GM12878 (cell line): Measurements from ENCODE around the gene MTA3.

Experiments used
- CEBPB ChIP-seq, 2 experiments: fragments of 150-350 bp in 1 of 2; IDR thresholded peaks; 2 replicates each; pipeline ENCODE4 v1.6.1; 2012 to 2014; ENCODE audit warnings: low read depth in 2 of 2, low read length in 2 of 2, borderline replicate concordance in 1 of 2, inconsistent platforms in 1 of 2
- NFIC ChIP-seq: IDR thresholded peaks from 2 replicates; pipeline ENCODE4 v1.6.1; 2012; ENCODE audit warnings: low read depth, mild to moderate bottlenecking, inconsistent platforms, low read length, moderate library complexity
- RB1 ChIP-seq: fragments of 450-650 bp; formaldehyde crosslinking; IDR thresholded peaks from 2 replicates; pipeline ENCODE4 v1.6.1; 2017; ENCODE audit warnings: mild to moderate bottlenecking, borderline replicate concordance
- TAF1 ChIP-seq: IDR thresholded peaks from 2 replicates; pipeline ENCODE4 v1.6.1; 2011; ENCODE audit warnings: mild to moderate bottlenecking, low read depth, low read length, borderline replicate concordance
- ZNF274 ChIP-seq: IDR thresholded peaks from one replicate; pipeline ENCODE4 v1.8.0; 2011; ENCODE audit not compliant: insufficient read length, insufficient read depth
- TF ChIP-seq, protein P1 (sequence below), 3 experiments: IDR thresholded peaks in 2 of 3; conservative IDR thresholded peaks in 1 of 3; 2 replicates each; pipeline ENCODE4 v1.5.1; 2011; ENCODE audit warnings: low read depth in 3 of 3, low read length in 3 of 3, mild to moderate bottlenecking in 3 of 3, control low read depth in 2 of 3, moderate library complexity in 2 of 3, inconsistent platforms in 1 of 3, mixed read lengths in 1 of 3; ENCODE audit not compliant: control insufficient read depth in 2 of 3, insufficient read depth in 1 of 3; ENCODE audit errors: extremely low read depth in 1 of 3
- TF ChIP-seq, protein P2 (sequence below): IDR thresholded peaks from 2 replicates; pipeline ENCODE4 v1.6.1; 2011; ENCODE audit warnings: borderline replicate concordance, low read depth, mild to moderate bottlenecking, moderate library complexity, mixed read lengths, low read length; ENCODE audit not compliant: insufficient read depth; ENCODE audit errors: extremely low read length

GRCh38 chr2:42558827-42559226, 9.6 kb upstream of the MTA3 start:
- TF ChIP-seq TAF1, result no peak
- no peak for TF ChIP-seq RB1
- no peak for TF ChIP-seq CEBPB (IDR thresholded peaks at IDR 0.05; ENCODE audit: borderline replicate concordance in 1 of 2, low read depth in 2 of 2, low read length in 2 of 2)
- no peak for TF ChIP-seq NFIC
- TF ChIP-seq, protein P1, sequence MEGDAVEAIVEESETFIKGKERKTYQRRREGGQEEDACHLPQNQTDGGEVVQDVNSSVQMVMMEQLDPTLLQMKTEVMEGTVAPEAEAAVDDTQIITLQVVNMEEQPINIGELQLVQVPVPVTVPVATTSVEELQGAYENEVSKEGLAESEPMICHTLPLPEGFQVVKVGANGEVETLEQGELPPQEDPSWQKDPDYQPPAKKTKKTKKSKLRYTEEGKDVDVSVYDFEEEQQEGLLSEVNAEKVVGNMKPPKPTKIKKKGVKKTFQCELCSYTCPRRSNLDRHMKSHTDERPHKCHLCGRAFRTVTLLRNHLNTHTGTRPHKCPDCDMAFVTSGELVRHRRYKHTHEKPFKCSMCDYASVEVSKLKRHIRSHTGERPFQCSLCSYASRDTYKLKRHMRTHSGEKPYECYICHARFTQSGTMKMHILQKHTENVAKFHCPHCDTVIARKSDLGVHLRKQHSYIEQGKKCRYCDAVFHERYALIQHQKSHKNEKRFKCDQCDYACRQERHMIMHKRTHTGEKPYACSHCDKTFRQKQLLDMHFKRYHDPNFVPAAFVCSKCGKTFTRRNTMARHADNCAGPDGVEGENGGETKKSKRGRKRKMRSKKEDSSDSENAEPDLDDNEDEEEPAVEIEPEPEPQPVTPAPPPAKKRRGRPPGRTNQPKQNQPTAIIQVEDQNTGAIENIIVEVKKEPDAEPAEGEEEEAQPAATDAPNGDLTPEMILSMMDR (IDR thresholded peaks at IDR 0.05 in 2 of 3, conservative IDR thresholded peaks at IDR 0.05 in 1 of 3; ENCODE audit: control insufficient read depth in 2 of 3, extremely low read depth in 1 of 3, insufficient read depth in 1 of 3, low read depth in 3 of 3, low read length in 3 of 3), result no peak
- TF ChIP-seq ZNF274, result no peak
- TF ChIP-seq, protein P2, sequence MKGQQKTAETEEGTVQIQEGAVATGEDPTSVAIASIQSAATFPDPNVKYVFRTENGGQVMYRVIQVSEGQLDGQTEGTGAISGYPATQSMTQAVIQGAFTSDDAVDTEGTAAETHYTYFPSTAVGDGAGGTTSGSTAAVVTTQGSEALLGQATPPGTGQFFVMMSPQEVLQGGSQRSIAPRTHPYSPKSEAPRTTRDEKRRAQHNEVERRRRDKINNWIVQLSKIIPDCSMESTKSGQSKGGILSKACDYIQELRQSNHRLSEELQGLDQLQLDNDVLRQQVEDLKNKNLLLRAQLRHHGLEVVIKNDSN, result no peak
